NOMO-1 treated with DMSO at 0.1 percent for 48 hours (cell line): ENCODE results near the gene PRDM11.

ENCODE experiments used
- DNase-seq: peaks from one replicate; lab custom pipeline; 2025; ENCODE audit not compliant: unreplicated experiment; lab: John Stamatoyannopoulos, UW

PRDM11 gene

GRCh38 chr11:45209000-45209879 lies 62.8 kb downstream of the PRDM11 start:
- DNase-seq, result no peak

GRCh38 chr11:45209891-45210699 lies 63.7 kb downstream of the PRDM11 start:
- no peak for DNase-seq

DNA sequence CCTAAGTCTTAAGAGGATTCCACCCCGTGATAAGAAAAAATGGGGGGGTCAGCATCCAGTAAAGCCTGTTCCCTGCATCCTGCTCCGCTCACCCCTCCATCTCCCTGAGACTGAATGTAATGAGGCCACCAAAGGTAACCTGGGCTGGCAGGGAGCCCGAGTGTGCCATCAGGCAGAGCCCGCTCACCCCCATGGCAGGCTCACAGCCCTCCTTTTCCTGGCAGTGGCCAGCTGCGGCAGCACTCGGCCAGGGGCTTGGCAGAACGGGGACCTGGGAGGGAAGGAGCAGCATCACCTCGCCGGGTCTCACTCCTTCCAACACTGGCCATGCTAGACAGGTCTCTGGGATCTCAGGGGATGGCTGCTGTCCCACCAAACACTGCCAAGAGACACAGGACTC lies 64.4 kb downstream of the PRDM11 start:
- no peak for DNase-seq

- DNase-seq, result no peak
Observed at GRCh38 chr11:45211732-45212131, 65.3 kb downstream of the PRDM11 start.

GRCh38 chr11:45212566-45213315 lies 66.3 kb downstream of the PRDM11 start:
- DNase-seq, result no peak

DNA sequence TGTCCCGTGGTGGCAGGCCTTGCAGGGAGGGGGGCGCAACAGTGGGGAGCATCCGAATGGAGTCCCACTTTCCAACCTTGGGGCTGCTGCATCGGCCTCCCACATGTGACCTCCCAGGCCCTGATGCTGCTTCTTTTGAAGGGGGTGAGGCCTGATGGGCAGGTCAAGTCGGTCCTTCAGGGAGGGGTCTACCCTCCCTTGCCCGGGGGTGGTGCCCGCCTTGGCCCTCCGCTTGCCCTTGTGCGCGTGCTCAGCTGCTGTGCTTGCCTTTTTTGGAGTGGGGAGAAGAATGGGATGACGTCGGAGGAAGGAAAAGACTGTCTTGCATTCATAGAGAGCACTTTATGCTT lies 66.9 kb downstream of the PRDM11 start:
- no peak for DNase-seq

DNA sequence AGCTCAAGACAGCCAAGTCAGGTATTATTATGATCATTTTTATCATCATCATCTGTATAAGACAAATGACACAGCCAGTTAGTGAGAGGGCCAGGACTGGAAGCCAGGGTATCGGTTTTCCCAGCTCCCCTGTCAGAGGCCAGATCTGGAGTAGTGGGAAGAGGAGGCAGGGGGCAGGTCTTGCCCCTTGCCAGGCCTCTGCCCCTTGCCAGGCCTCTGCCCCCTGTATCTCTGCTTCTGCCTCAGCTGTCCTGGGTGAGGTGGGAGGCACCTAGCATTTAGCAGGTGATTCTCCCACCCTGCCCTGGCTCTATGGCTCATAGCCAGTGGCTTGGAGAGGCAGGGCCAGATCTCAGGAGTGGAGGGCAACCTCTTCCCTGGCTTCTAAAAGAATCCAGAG lies 67.3 kb downstream of the PRDM11 start:
- DNase-seq, result no peak

DNA sequence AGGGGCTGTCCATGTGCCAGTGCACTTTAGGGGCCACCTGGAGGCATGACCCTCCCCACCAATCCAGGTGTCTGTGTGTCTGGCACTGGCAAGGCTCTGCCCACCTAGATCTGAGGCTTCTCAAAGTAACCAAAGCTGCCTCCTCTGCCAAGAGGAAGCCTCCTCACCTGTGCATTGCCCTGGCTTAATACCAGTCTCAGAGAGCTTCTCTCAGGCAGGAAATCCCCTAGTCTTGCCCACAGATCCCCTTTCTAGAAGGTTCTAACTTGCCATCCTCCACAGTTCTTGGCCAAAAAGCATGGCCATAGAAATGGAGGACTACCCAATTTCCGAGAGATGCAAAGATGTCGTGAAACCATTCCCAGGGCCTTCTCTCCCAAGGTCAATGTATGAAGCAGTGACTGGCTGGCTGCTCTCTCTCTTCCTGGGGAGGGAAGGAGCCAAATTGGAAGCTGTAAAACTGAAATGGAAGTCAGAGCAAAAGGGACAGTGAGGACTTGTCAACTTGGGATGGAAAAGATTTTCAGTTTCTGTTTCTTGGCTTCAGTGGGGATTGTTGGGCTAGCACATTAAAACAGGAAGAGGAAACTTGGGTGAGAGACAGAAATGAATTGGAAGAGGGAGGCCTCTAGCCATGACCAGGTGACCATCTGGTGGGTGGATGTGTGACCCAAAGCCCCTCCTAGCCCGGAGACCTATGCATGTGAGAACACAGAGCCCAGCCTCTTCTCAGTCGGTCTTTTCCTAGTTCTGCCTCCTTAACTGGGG lies 68.8 kb downstream of the PRDM11 start:
- DNase-seq, result no peak

DNA sequence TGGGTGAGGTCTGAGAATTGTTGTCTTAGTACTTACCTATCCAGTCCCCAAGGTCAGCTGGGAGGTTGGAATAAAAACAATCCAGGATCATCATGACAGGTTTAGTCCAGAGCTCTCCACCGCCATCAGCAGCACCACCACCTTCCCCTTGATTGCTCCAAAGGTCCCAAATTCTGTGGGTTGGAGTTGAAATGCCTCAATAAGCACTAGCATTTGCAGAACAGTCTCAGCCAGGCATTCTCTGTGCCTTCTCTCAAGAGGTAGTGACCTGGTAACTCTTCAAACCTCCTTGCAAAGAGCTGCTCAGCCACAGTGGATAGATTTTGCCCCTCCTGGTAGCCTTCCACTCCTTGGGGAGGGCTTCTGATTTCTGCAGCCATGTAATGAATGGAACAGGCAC lies 69.6 kb downstream of the PRDM11 start:
- DNase-seq, result no peak

DNA sequence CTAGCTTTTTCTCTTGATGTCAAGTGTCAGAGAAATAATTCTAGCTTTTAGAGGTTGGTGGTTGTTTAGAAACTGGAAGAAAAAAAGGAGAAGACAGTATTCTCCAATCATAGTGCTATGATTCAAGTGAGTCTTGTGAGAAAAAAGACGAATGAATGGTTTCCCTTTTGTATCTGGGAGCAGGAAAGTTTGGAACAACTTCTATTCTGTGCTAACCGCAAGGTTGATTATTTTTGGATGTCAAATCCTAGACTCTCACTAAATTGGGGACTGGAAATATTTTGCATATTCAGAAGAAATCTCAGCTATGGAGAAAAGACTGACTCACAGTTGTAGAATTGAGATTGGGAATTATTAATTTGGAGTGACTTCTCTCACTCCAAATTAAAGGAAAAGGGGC lies 70.5 kb downstream of the PRDM11 start:
- no peak for DNase-seq

DNA sequence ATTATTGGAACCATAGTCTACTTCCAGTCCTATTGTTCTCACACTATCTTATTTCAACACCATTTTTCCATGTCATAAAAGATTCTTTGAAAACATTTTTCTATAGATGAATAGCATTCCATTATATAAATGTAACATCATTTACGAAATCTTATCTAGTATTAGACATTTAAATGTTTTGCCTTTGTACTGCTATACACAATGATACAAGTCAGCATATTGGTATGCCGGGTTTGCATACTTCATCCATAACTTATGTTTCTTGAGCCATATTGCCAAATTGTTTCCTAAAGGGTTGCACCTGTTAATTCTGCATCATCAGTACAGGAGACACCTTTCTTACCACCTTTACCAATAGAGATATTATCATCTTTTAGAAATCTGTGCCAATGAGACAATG lies 71.6 kb downstream of the PRDM11 start:
- DNase-seq, result no peak

DNA sequence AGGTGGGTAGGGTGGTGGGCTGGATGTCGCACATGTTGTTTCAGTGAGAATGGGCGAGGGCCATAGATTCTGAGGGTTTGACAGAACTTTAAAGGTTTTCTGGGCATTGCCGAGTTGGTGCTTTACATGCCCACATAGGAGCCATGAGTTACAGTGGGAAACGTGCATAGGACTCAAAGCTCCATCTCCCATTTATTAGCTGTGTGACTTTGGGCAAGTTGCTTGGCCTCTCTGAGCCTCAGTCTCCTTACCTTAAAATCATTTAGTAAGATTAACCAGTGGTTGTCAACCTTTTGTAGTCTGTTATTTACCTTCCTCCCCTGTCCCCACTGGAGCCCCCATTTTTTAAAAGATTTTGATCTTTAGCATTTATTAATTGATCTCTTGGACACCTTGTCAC lies 72.3 kb downstream of the PRDM11 start:
- no peak for DNase-seq

GRCh38 chr11:45219411-45219810 lies 73.0 kb downstream of the PRDM11 start:
- DNase-seq, result no peak

- no peak for DNase-seq
Observed at GRCh38 chr11:45223496-45223895, 77.1 kb downstream of the PRDM11 start.

DNA sequence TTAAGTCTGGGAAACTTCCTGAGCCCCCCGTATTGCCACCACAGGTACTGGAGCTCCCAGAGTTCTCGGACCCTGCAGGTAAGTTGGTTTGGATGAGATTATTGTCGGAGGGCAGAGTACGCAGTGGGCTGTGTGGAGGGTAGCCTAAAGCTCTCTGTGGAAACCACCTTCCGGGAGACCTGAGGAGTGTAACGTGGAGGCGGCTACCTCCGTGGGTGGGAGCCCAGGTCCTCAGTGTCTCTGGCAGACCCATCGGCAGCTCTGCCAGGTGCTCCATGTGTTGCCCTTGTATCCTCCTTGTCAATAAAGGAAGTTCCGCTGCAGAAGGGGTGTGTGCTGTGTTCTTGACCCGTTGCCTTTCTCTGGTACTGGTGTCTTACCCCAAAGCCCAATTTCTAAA lies 78.3 kb downstream of the PRDM11 start:
- DNase-seq, result no peak

GRCh38 chr11:45225277-45225676 lies 78.8 kb downstream of the PRDM11 start:
- no peak for DNase-seq

DNA sequence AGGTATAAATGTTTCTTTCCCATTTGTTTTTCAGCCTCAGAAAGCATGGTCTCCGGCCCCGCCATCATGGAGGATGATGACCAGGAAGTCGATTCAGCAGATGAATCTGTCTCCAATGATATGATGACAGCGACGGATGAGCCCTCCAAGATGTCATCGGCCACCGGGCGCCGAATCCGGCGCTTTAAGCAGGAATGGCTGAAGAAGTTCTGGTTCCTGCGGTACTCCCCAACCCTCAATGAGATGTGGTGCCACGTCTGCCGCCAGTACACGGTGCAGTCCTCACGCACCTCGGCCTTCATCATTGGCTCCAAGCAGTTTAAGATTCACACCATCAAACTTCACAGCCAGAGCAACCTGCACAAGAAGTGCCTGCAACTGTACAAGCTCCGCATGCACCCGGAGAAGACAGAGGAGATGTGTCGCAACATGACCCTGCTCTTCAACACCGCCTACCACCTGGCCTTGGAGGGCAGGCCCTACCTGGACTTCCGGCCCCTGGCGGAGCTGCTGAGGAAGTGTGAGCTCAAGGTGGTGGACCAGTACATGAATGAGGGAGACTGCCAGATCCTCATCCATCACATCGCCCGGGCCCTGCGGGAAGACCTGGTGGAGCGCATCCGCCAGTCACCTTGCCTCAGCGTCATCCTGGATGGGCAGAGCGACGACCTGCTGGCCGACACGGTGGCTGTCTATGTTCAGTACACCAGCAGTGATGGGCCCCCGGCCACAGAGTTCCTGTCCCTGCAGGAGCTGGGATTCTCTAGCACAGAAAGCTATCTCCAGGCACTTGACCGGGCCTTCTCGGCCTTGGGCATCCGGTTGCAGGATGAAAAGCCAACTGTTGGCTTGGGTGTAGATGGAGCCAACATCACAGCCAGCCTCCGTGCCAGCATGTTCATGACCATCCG lies 79.8 kb downstream of the PRDM11 start:
- no peak for DNase-seq

DNA sequence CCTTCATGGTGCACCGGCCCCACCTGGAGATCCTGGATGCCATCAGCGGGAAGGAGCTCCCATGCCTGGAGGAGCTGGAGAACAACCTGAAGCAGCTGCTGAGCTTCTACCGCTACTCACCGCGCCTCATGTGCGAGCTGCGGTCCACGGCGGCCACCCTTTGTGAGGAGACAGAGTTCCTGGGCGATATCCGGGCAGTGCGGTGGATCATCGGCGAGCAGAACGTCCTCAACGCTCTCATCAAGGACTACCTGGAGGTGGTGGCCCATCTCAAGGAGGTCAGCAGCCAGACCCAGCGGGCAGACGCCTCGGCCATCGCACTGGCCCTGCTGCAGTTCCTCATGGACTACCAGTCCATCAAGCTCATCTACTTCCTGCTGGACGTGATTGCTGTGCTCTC lies 80.5 kb downstream of the PRDM11 start:
- DNase-seq, result no peak

- no peak for DNase-seq
Observed at GRCh38 chr11:45227836-45228235, 81.4 kb downstream of the PRDM11 start.
